GM21529 (cell line): ENCODE data around the gene CORO2B.

Experiments
- ATAC-seq: cut with Tn5 transposase; IDR thresholded peaks from one replicate; pipeline ENCODE4 v1.9.1; 2021; ENCODE audit not compliant: unreplicated experiment

The CORO2B gene

DNA sequence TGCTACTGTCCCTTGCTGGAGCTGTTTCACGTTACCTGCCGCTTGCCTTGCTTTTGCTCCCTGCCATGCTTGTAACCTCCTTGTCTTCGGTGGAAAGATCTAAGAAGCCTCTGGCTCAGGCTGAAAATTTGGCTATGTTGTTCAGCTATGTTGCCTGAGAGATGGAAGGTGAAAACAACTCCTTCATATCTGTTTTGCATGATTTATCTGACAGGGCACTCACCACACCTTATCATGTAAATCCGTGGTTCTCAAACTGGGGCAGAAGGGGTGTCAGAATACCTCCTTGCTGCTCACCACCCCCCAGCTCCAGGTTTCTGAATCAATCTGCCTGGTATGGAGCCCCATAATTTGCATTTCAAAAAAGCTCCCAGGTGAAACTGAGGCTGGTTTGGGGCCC is 6.5 kb upstream of the CORO2B start:
- ATAC-seq = no peak

GRCh38 chr15:68572921-68573320 is 5.9 kb upstream of the CORO2B start:
- ATAC-seq = no peak

- ATAC-seq = no peak
Measured at GRCh38 chr15:68574046-68574445, 4.7 kb upstream of the CORO2B start.

DNA sequence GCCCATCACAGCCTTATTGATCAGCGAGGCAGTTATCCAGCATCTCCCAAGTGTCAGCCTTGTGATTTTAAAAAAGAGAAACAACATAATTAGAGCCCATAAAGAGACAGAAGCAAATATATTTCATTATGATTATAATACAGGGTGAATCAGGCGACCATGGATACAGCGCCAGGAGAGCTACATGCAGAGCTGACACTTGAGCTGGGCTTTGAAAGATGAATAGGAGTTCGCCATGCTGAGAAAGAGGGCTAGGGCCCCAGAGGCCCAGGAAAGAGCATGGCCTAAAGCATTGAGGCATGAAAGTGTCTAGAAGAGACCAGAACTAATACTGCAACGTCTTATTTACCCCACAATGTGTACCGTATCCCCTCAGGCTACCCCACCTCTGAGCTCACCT is 4.2 kb upstream of the CORO2B start:
- ATAC-seq = no peak

DNA sequence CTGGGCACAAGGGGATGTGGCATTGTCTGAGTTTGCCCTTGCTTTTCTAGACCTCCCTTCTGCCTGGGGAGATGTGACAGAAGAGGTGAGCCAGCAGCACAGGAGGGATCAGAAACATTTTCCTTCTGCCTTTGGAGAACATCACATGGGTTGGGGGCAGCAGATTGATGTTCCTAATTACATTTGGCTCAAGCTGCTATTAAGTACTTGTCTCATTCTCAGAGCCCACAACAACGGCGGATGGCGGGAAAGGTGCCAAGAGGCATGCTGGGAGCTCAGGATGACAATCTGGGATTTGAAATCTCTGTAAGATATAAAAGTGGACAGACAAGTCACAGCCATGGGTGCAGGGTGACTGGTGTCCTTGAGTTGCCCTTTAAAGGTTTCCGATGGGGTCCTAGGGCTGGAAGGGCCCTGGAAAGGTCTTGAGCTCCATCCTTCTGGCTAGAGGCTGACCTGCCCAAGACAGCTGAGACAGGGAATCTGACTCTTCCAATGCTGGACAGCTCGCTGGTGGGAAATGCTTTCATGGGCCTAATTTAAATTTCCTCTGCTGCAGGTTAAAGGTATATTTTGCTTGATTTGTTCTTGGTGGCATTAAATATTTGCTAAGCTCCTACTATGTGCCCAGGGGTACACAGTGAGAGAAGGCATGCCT is 2.4 kb upstream of the CORO2B start:
- no peak for ATAC-seq

DNA sequence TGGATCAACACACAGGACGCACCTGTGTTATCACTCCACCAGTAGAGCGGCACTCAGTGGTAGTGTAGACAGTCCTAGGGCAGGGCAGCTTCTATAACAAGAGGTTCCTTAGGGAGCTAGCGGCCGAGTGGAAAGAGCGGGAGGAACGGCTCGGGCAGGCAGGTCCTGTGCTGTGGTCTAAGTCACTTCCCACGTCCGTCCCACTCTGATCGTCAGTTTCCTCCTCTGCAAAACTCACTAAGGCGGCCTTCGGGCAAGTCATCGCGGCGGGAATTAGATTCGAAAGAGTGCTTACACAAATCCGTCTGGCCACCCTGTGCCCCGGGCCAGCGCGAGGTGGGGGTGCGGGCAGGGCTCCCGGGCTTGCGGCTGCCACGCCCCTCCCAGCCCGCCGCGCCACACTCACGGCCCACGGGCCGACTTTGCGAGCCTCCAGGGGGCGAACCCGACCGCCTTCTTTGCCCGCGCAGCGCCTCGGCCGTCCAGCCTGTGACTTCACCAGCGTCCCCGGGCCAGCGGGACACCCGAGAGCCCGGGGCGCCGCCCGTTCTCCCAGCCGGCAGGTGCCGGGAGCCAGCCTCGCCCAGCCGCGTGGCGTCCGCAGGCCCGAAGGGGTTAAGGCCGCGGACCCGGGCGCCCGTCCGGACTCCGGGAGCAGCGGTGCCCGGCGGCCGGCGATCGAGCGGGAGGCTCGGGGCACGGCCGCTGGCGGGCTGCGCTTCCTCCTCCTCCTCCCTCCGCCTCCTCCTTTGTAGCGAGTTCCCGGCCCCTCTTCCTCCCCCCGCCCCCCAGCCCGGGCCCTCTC is 416 bp upstream of the CORO2B start:
- ATAC-seq = no peak

DNA sequence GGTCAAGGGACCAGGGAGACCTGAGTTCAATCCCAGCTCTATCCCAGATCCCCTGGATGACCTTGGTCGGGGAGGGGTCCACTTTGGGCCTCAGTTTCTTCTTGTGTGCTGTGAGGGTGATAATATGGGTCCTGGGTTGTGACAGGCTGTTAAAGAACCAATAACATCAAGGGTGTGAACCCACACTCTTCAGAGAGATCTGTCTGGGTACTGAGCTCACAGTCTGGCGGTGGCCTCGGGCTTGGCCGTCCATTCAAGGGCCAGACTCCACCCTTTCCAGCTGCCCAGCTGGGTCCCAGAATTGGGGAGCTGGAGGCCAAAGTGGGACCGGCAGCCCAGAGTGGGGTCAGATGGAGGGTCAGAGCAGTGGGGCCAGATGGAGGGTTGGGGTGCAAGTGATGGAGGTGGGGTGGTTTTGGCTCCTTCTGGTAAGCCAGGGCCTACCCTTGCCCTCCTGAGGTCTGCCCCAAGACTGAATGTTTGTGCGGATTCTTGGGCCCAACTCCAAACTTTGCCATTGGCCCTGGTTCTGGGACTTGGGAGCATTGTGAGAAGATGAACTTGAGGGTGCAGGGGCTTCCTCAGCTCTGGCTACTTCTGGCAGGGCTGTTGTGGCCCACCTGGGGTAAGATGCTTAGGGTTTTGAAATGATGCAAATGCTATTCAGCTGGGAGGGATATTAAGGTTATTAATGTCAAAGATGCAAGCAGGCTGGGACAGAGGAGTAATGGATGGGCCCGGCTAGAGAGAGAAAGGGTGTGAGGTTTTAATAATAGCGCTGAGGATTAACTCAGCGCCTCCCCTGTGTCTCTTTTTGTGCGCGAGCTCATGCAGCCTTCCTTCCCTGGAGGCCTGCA is 1.5 kb downstream of the CORO2B start:
- ATAC-seq = no peak

- no peak for ATAC-seq
Measured at GRCh38 chr15:68580883-68581155, 2.0 kb downstream of the CORO2B start.

GRCh38 chr15:68581725-68582124 is 2.9 kb downstream of the CORO2B start:
- no peak for ATAC-seq

DNA sequence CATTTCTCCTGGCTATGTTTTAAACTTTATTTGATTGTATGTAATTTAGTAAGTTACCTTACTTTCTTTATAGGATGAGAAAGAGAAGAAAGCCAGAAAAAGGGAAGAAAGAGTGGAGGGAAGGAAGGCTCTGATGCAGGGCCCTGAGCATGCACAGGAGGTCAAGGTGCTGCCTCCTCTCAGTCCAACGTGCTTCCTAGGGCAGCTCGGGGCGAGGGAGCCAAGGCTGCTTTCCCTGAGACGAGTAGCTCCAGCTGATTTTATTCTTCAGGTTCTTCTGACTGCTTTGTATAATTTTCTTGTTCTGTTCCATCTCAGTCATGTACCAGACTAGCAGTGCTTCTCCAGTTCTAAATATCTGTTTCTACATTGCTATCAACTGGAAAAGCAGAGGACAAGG is 3.4 kb downstream of the CORO2B start:
- ATAC-seq = no peak

DNA sequence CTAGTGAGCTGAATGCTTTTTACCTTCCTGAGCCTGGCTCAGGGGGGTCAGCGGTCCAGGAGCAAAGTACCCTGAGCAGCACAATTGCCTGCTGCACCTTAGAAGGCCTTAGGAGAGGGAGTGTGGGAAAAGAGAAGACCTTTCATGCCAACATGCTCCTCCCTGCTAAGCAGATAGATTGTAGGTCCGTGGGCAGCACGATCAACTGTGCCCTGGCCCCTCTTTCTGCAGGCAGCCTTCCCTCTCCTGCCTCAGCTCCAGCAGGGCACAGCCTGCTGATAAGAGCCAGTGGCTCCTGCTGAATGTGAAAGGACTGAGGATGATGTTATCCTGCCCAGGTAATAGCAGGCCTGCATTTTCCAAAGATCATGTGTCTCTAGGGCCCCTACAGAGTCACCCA is 4.1 kb downstream of the CORO2B start:
- ATAC-seq = no peak

DNA sequence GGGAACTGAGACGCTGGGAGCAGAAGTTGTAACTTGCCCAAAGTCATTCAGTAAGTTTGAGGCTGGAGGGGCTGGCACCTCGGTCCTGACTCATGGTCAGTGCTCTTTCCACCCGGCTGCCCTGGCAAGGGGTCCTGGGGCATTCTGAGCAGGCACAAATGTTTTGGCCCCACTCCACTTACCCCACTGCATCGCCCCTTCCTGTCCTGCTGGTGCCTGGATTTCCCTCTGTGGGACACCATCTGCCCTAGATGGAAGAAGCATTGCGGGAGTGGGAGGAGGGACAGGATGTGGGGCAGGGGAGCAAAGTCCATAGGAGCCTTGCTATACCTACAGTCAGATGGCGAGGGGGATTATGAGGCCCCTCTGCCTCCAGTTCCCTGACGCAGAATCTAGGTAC is 4.5 kb downstream of the CORO2B start:
- ATAC-seq = no peak

DNA sequence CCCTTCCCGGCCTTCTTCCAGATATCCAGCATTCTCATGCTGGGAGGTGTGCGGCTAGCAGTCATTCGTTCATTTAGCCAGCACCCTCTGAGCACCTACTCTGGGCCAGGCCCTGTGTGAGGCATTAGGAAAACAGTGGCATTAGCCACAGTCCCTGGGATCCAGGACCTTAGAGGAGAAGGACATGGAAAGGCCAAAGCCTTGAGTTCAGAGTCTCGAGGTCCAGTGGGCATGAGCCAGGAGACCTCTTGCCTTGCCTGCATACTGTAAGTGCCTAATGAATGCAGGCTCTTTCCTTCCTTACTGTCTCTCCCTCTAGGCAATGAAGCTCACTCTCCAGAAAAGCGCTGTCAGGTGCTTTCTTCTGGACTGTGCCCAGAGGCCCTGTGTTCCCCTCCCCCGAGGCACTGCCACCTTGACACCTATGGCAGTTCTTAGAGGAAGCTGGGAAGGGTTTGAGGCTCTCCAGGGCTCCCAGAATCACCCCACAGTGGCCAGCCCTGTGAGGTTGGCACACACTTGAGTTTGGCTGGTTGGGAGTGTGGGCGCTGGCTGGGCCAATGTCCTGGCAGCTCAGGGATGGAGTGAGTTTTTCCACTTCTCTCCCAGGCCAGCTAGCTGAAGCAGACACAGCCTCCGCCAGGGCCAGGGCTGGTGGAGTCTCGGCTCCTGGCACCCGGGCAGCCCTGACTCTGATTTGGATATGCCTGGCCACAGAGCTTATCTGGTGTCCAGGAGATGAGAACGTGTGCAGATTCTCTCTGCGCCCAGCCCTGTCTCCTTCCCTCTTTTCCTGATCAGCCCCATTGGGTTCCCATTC is 5.4 kb downstream of the CORO2B start:
- ATAC-seq = no peak

- ATAC-seq = no peak
Measured at GRCh38 chr15:68584756-68585573, 6.2 kb downstream of the CORO2B start.

DNA sequence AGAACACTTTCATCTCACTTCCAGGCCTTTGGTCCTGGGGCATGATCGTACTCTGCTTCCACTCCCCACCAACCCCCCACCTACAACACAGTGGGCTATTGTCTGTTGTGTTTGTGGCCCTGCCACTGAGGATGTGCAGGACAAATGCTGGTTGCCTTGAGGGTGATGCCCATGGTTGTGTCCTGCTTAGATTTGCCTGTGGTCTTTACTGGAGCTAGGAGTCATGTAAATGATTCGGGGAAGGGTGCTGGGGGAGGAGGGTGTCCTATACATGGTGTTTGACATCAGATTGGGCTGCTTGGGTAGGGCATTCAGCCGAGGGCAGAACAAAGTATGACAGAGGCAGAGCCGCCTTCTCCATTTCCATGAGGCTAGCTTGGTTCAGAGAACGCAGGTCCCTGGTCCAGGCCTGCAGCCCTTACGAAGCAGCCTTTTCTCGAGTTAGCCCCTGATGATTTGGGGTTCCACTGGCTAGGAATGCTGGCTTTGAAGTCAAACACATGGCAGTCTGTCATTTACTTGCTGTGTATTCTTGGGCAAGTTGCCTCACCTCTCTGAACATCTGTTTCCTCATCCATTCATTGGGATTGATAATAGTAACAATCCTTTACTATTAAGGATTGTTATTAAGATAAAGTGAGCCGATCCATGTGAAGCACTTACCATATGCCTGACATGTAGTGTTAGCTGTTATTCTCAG is 6.9 kb downstream of the CORO2B start:
- ATAC-seq = no peak

- ATAC-seq = no peak
Measured at GRCh38 chr15:68586274-68586961, 7.6 kb downstream of the CORO2B start.

DNA sequence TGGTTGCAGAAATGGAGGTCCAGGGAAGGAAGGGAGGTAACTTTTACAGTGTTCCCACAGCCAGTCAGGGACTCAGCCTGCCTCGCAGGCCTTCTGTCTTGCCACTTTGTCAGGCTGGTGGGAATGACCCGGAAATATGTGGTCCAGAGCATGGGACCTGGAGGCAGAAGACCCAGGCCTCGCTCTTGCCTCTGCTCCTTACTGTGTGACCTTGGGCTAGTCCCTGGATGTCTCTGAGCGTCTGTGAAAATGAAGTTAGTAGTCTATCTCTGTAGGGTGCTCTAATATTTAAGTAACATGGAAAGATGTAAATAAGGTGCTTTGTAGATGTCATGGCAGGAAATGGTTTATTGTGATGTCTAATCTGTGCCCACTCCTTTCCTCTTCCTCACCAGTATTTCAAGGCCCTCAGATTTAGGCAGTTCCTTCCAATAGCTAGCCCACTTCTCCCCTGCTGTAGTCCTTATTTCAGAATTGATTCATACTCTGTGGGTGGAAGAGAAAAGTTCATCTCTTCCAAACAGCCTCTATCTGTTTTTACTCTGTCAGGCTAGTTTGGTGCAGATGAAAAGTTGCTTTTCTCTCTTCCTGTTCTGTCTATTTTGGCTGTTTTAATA is 9.1 kb downstream of the CORO2B start:
- no peak for ATAC-seq

DNA sequence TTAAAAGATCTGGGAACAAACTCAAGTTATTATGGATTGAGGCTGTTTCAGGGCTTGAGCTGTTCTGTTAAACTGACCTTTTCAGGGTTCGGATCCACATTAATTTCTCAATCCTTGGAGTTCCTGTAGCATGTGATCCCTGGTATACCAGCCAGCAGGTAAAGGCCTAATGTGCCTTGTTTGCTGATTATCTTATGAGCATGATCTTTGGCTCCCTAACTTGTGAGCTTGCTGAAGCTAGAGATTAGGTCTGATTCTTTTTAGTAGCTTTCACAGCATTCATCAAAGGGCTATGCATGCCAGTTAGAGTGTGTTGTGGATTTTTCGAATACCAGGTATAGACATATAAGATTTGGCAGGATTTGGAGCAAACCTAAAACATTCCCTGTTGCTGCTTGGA is 10.3 kb downstream of the CORO2B start:
- no peak for ATAC-seq
